Measurements from ENCODE around the gene HEATR3. TPM values are rescaled to one million over a fixed set of nuclear protein-coding genes. Genes with fewer than 3 reads are reported as not detected.

Gene HEATR3
- total and polyA plus RNA-seq, 2 of the 8 experiments (the other 6 are each of a cell fraction or from before 2014, with no cell fraction given), result 13.0 to 29.2 TPM

GRCh38 chr16:50121278-50121677 lies 55.5 kb downstream of the HEATR3 start:
- Histone ChIP-seq H3K4me2 (ENCODE audit: insufficient read depth in 1 of 2, low read depth in 2 of 2, low read length in 2 of 2) (no peak overlapping the region), H3K14ac (ENCODE audit: insufficient read length) (no peak overlapping the region), H4K5ac (ENCODE audit: insufficient read length, low read depth, low read length) (no peak overlapping the region), H3K79me1 (ENCODE audit: low read depth, low read length) (no peaks in the 10 kb centered on the region), H2BK5ac (ENCODE audit: low read depth, low read length) (no peak overlapping the region), H3K56ac (replicated peaks; ENCODE audit: insufficient read length, low read depth, low read length) (no peak overlapping the region), H3K23ac (ENCODE audit: insufficient read length) (no peak overlapping the region), H4K20me1 (replicated peaks in 1 of 2; ENCODE audit: control insufficient read depth in 1 of 2, insufficient read depth in 2 of 2, low read length in 2 of 2) (no peaks in the 10 kb centered on the region), H2BK12ac (ENCODE audit: low read depth, low read length) (no peak overlapping the region), H4K91ac (replicated peaks; ENCODE audit: insufficient read length, low read length) (no peak overlapping the region), H3K27me3 (replicated peaks in 1 of 4; ENCODE audit: control insufficient read depth in 3 of 4, extremely low read depth in 1 of 4, insufficient read depth in 3 of 4, low read length in 3 of 4) (no peaks in the 10 kb centered on the region), H3K23me2 (ENCODE audit: low read depth, low read length) (no peaks in the 10 kb centered on the region), H4K8ac (ENCODE audit: extremely low read depth, insufficient read depth, low read length) (no peak overlapping the region), H3K4ac (replicated peaks; ENCODE audit: insufficient read length, low read depth, low read length) (no peak overlapping the region), H2BK120ac (replicated peaks; ENCODE audit: low read depth, low read length) (no peak overlapping the region), H2AFZ (ENCODE audit: low read length) (no peak overlapping the region), H2BK20ac (ENCODE audit: low read length) (no peak overlapping the region), H3K36me3 (ENCODE audit: control insufficient read depth in 2 of 4, insufficient read depth in 4 of 4, low read length in 3 of 4) (no peaks in the 10 kb centered on the region), H3K18ac (ENCODE audit: extremely low read depth, low read length) (no peak overlapping the region), H3K9ac (replicated peaks in 1 of 4; ENCODE audit: extremely low read depth in 1 of 4, low read depth in 3 of 4, low read length in 3 of 4) (no peak overlapping the region), H2AK5ac (ENCODE audit: low read depth, low read length) (no peak overlapping the region), H3K4me1 (replicated peaks in 1 of 4; ENCODE audit: control insufficient read depth in 3 of 4, insufficient read depth in 4 of 4, low read length in 3 of 4) (peaks cover 0 to 3% (median 1%) of the 10 kb centered on the region in 4 experiments; a peak in 3 of 7 replicates), H3K27ac (ENCODE audit: low read depth, low read length) (no peak overlapping the region), H3K79me2 (ENCODE audit: control insufficient read depth in 1 of 2, insufficient read depth in 2 of 2, low read length in 2 of 2) (no peaks in the 10 kb centered on the region), H3K4me3 (ENCODE audit: extremely low read depth in 1 of 4, insufficient read depth in 2 of 4, low read depth in 3 of 4, low read length in 4 of 4) (no peak overlapping the region), H3K9me3 (ENCODE audit: insufficient read depth in 2 of 2, low read depth in 1 of 2, low read length in 1 of 2) (no peaks in the 10 kb centered on the region), H2BK15ac (ENCODE audit: low read length) (no peak overlapping the region)
- ChIA-PET CTCF (ENCODE audit: partially characterized antibody) (interaction anchor here (0.9 to 2.7 kb wide), 4 partner anchors 15 to 96 kb away, joined by 3 to 10 read pairs (median 5); partner anchors contain the start of gene CNEP1R1), POLR2A (ENCODE audit: partially characterized antibody) (no interaction called here)
- TF ChIP-seq KDM1A (IDR thresholded peaks at IDR 0.05; ENCODE audit: borderline replicate concordance, low read length) (0 out of 2 replicates have a peak, but pooled peaks have one; percentile 15), CEBPB (IDR thresholded peaks at IDR 0.05; ENCODE audit: low read depth, low read length) (no peak)
- DNase-seq (ENCODE audit: low read depth in 1 of 2, low spot score in 2 of 2) (no peak), FAIRE-seq (no peak)
- 85% methylated on average over 4 of the region's 4 CpGs; no CpG with 5 or more reads in 1 of the 2 experiments for WGBS, 2 experiments (ENCODE audit: extremely low coverage in 1 of 2, insufficient coverage in 1 of 2, insufficient read length in 1 of 2, insufficient replicate concordance in 2 of 2, low coverage in 1 of 2, low lambda C conversion rate in 2 of 2, missing lambda C conversion rate in 1 of 2)
